ENCODE measurements around the gene OR4D2. TPM values are rescaled to one million over a fixed set of nuclear protein-coding genes. Genes with fewer than 3 reads are reported as not detected.
"Not testable (repeated sequence)": the region's sequence is repeated elsewhere in the genome, so short reads cannot be mapped to it uniquely, and the experiment has no call there.

Gene OR4D2
- polyA plus RNA-seq, 1 of the 3 experiments (the other 2 are of a cell fraction) = not detected

- Histone ChIP-seq H3K36me3 (replicated peaks in 1 of 2; ENCODE audit: control insufficient read depth in 1 of 2, insufficient read depth in 2 of 2, low read length in 1 of 2) (no peaks in the 10 kb centered on the region), H3K9ac (no peak overlapping the region), H3F3A (replicated peaks; ENCODE audit: insufficient read depth) (no peaks in the 10 kb centered on the region), H3K27ac (ENCODE audit: low read depth in 2 of 2, low read length in 1 of 2) (no peak overlapping the region), H3K9me2 (no peaks in the 10 kb centered on the region; the same call in 1 of the 2 replicates), H3K4me1 (ENCODE audit: control insufficient read depth in 1 of 2, insufficient read depth in 2 of 2, low read depth in 1 of 2, low read length in 1 of 2) (no peaks in the 10 kb centered on the region), H3K9me3 (no peaks in the 10 kb centered on the region), H4K20me1 (ENCODE audit: insufficient read depth) (no peaks in the 10 kb centered on the region), H3K27me3 (ENCODE audit: insufficient read depth) (peaks cover 45% of the 10 kb centered on the region; the same call in 1 of the 2 replicates), H2AFZ (ENCODE audit: low read depth) (no peak overlapping the region), H3K4me2 (no peak overlapping the region), H3K79me2 (ENCODE audit: insufficient read depth) (no peaks in the 10 kb centered on the region), H3K4me3 (ENCODE audit: low read depth in 2 of 2, low read length in 1 of 2) (no peak overlapping the region)
- 2% methylated on average over 8 of the region's 8 CpGs for WGBS (ENCODE audit: low lambda C conversion rate)
- peak; percentile 63 for DNase-seq
- ChIA-PET CTCF (interaction anchor here (0.6 to 2.2 kb wide), 26 partner anchors 10 to 1023 kb away, joined by 3 to 11 read pairs (median 3); partner anchors contain the start of gene OR4D1), POLR2A (interaction anchor here (1.1 kb wide), 1 partner anchor 54 kb away, joined by 3 read pairs; the partner anchor contains the start of gene DYNLL2)
- TF ChIP-seq, protein P1, sequence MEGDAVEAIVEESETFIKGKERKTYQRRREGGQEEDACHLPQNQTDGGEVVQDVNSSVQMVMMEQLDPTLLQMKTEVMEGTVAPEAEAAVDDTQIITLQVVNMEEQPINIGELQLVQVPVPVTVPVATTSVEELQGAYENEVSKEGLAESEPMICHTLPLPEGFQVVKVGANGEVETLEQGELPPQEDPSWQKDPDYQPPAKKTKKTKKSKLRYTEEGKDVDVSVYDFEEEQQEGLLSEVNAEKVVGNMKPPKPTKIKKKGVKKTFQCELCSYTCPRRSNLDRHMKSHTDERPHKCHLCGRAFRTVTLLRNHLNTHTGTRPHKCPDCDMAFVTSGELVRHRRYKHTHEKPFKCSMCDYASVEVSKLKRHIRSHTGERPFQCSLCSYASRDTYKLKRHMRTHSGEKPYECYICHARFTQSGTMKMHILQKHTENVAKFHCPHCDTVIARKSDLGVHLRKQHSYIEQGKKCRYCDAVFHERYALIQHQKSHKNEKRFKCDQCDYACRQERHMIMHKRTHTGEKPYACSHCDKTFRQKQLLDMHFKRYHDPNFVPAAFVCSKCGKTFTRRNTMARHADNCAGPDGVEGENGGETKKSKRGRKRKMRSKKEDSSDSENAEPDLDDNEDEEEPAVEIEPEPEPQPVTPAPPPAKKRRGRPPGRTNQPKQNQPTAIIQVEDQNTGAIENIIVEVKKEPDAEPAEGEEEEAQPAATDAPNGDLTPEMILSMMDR (IDR thresholded peaks at IDR 0.05) = peak; percentile 56
- TF ChIP-seq SMC3 (IDR thresholded peaks at IDR 0.05; ENCODE audit: low read depth, low read length) = peak; percentile 11; the same call in 1 of the 2 replicates
- TF ChIP-seq EP300 (IDR thresholded peaks at IDR 0.05; ENCODE audit: borderline replicate concordance in 1 of 2, low read depth in 1 of 2, low read length in 1 of 2) = no peak
- no peak for TF ChIP-seq USF1 (IDR thresholded peaks at IDR 0.05; ENCODE audit: borderline replicate concordance, low read depth)
- TF ChIP-seq RAD21 (IDR thresholded peaks at IDR 0.05; ENCODE audit: low read length) = peak; percentile 63
- no peak for TF ChIP-seq TCF12 (IDR thresholded peaks at IDR 0.05)
Measured at GRCh38 chr17:58136669-58137279, 30.0 kb upstream of the OR4D2 start.

DNA sequence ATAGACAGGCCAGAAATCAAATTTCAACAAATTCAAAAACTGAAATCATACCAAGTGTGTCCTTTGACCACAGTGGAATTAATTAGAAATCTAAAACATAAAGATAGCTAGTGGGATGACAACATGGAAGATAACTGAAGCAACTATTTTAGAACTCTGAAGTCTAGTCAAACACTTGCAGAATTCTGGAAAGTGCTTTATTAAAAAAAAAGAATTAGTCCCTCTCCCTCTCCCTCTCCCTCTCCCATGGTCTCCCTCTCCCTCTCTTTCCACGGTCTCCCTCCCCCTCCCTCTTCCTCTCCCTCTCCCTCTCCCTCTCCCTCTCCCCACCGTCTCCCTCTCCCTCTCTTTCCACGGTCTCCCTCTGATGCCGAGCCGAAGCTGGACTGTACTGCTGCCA is 25.3 kb upstream of the OR4D2 start:
- no peaks in the 10 kb centered on the region for H3F3A ChIP-seq (replicated peaks; ENCODE audit: insufficient read depth)
- no peaks in the 10 kb centered on the region for H4K20me1 ChIP-seq (ENCODE audit: insufficient read depth)
- no peak overlapping the region for H2AFZ ChIP-seq (ENCODE audit: low read depth)
- peaks cover 15% of the 10 kb centered on the region; the same call in 1 of the 2 replicates for H3K9me3 ChIP-seq
- no peaks in the 10 kb centered on the region; the same call in 1 of the 2 replicates for H3K9me2 ChIP-seq
- no peak overlapping the region for H3K4me2 ChIP-seq
- no peaks in the 10 kb centered on the region for H3K4me1 ChIP-seq (ENCODE audit: control insufficient read depth in 1 of 2, insufficient read depth in 2 of 2, low read depth in 1 of 2, low read length in 1 of 2)
- TF ChIP-seq, protein P2, sequence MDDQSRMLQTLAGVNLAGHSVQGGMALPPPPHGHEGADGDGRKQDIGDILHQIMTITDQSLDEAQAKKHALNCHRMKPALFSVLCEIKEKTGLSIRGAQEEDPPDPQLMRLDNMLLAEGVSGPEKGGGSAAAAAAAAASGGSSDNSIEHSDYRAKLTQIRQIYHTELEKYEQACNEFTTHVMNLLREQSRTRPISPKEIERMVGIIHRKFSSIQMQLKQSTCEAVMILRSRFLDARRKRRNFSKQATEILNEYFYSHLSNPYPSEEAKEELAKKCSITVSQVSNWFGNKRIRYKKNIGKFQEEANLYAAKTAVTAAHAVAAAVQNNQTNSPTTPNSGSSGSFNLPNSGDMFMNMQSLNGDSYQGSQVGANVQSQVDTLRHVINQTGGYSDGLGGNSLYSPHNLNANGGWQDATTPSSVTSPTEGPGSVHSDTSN (IDR thresholded peaks at IDR 0.05) = no peak
- TF ChIP-seq NFIC (IDR thresholded peaks at IDR 0.05; ENCODE audit: borderline replicate concordance) (no peak), MEF2A (IDR thresholded peaks at IDR 0.05; ENCODE audit: borderline replicate concordance, low read depth) (no peak), POLR2AphosphoS5 (IDR thresholded peaks at IDR 0.05; ENCODE audit: low read depth, low read length) (no peak), RFX5 (IDR thresholded peaks at IDR 0.05; ENCODE audit: low read length) (no peak), NRF1 (IDR thresholded peaks at IDR 0.05; ENCODE audit: low read depth, low read length) (no peak), RCOR1 (IDR thresholded peaks at IDR 0.05; ENCODE audit: low read length) (no peak), FOXM1 (IDR thresholded peaks at IDR 0.05; ENCODE audit: low read depth) (no peak), FOXJ3 (CRISPR knock-in tag; IDR thresholded peaks at IDR 0.05) (no peak), YY1 (IDR thresholded peaks at IDR 0.05; ENCODE audit: low read depth) (no peak), ZBTB33 (IDR thresholded peaks at IDR 0.05; ENCODE audit: borderline replicate concordance, low read depth) (no peak), GATA2 (CRISPR knock-in tag; IDR thresholded peaks at IDR 0.05) (no peak)
- no peak for DNase-seq
- 39% methylated on average over 5 of the region's 5 CpGs for WGBS (ENCODE audit: low lambda C conversion rate)
- ChIA-PET POLR2A (no interaction called here), CTCF (interaction anchor here (1.1 kb wide), 1 partner anchor 49 kb away, joined by 3 read pairs; no protein-coding TSS in a partner anchor)
- H3K27me3 ChIP-seq (ENCODE audit: insufficient read depth) = peaks cover 33% of the 10 kb centered on the region; the same call in 1 of the 2 replicates
- no peak overlapping the region for H3K27ac ChIP-seq (ENCODE audit: low read depth in 2 of 2, low read length in 1 of 2)
- no peak overlapping the region for H3K4me3 ChIP-seq (ENCODE audit: low read depth in 2 of 2, low read length in 1 of 2)
- no peak overlapping the region for H3K9ac ChIP-seq
- no peaks in the 10 kb centered on the region for H3K79me2 ChIP-seq (ENCODE audit: insufficient read depth)
- H3K36me3 ChIP-seq (replicated peaks in 1 of 2; ENCODE audit: control insufficient read depth in 1 of 2, insufficient read depth in 2 of 2, low read length in 1 of 2) = no peaks in the 10 kb centered on the region

GRCh38 chr17:58143335-58143734 is 23.4 kb upstream of the OR4D2 start:
- 27% methylated on average over 4 of the region's 4 CpGs for WGBS (ENCODE audit: low lambda C conversion rate)
- H3K9ac ChIP-seq; H3K4me2 ChIP-seq; POLR2A ChIA-PET; DNase-seq; H3K9me2 ChIP-seq; CTCF ChIA-PET; H3K27ac ChIP-seq (ENCODE audit: low read depth in 2 of 2, low read length in 1 of 2); H3K4me3 ChIP-seq (ENCODE audit: low read depth in 2 of 2, low read length in 1 of 2); H4K20me1 ChIP-seq (ENCODE audit: insufficient read depth); H3K79me2 ChIP-seq (ENCODE audit: insufficient read depth); H3F3A ChIP-seq (replicated peaks; ENCODE audit: insufficient read depth); H2AFZ ChIP-seq (ENCODE audit: low read depth); H3K4me1 ChIP-seq (ENCODE audit: control insufficient read depth in 1 of 2, insufficient read depth in 2 of 2, low read depth in 1 of 2, low read length in 1 of 2); H3K36me3 ChIP-seq (replicated peaks in 1 of 2; ENCODE audit: control insufficient read depth in 1 of 2, insufficient read depth in 2 of 2, low read length in 1 of 2): not testable (repeated sequence)
- Histone ChIP-seq H3K9me3 (peaks cover 21% of the 10 kb centered on the region; the same call in 1 of the 2 replicates), H3K27me3 (ENCODE audit: insufficient read depth) (peaks cover 15% of the 10 kb centered on the region; the same call in 1 of the 2 replicates)
